Kidney epithelial cell (primary cell): ENCODE measurements around the gene PAN2. TPM values are rescaled to one million over a fixed set of nuclear protein-coding genes. Genes with fewer than 3 reads are reported as not detected.
"Not testable (repeated sequence)": the region's sequence is repeated elsewhere in the genome, so short reads cannot be mapped to it uniquely, and the experiment has no call there.

Experiments used
- DNase-seq: peaks from one replicate; pipeline ENCODE4 v3.0.0-alpha.2; 2010; ENCODE audit warnings: low read depth
- H3K27me3 ChIP-seq: 2 replicates; pipeline ENCODE4 v1.6.0; 2011; ENCODE audit warnings: low read length; ENCODE audit not compliant: control insufficient read depth, insufficient read depth
- H3K36me3 ChIP-seq: 2 replicates; pipeline ENCODE4 v1.5.1; 2011; ENCODE audit warnings: low read length; ENCODE audit not compliant: control insufficient read depth, insufficient read depth
- H3K4me3 ChIP-seq: 2 replicates; pipeline ENCODE4 v1.5.1; 2011; ENCODE audit warnings: low read depth, mild to moderate bottlenecking, control low read depth, low read length
- total RNA-seq: library from RNA; depleted of rRNA; stranded (reverse); fragments of >200 nt; gene quantifications from 2 replicates; pipeline ENCODE4 v1.2.3, GENCODE V29; 2015
- TF ChIP-seq, protein P1 (sequence below): IDR thresholded peaks from 2 replicates; pipeline ENCODE4 v1.5.1; 2011; ENCODE audit warnings: mild to moderate bottlenecking, moderate library complexity, low read length, control low read depth, inconsistent platforms; ENCODE audit not compliant: insufficient read depth, poor library complexity, severe bottlenecking

The PAN2 gene
- total RNA-seq, 1 donor from 2014 or later = 21.6 TPM

GRCh38 chr12:56336361-56337167 is 2.8 kb upstream of the PAN2 start:
- DNase-seq = no peak
- Histone ChIP-seq H3K27me3 (no peaks in the 10 kb centered on the region), H3K36me3 (no peaks in the 10 kb centered on the region), H3K4me3 (no peak overlapping the region)
- TF ChIP-seq, protein P1, sequence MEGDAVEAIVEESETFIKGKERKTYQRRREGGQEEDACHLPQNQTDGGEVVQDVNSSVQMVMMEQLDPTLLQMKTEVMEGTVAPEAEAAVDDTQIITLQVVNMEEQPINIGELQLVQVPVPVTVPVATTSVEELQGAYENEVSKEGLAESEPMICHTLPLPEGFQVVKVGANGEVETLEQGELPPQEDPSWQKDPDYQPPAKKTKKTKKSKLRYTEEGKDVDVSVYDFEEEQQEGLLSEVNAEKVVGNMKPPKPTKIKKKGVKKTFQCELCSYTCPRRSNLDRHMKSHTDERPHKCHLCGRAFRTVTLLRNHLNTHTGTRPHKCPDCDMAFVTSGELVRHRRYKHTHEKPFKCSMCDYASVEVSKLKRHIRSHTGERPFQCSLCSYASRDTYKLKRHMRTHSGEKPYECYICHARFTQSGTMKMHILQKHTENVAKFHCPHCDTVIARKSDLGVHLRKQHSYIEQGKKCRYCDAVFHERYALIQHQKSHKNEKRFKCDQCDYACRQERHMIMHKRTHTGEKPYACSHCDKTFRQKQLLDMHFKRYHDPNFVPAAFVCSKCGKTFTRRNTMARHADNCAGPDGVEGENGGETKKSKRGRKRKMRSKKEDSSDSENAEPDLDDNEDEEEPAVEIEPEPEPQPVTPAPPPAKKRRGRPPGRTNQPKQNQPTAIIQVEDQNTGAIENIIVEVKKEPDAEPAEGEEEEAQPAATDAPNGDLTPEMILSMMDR = no peak

GRCh38 chr12:56335527-56335926 is 1.7 kb upstream of the PAN2 start:
- H3K36me3 ChIP-seq, DNase-seq, H3K4me3 ChIP-seq, H3K27me3 ChIP-seq: not testable (repeated sequence)

GRCh38 chr12:56334490-56334793 is 642 bp upstream of the PAN2 start:
- Histone ChIP-seq H3K27me3 (no peaks in the 10 kb centered on the region), H3K4me3 (peak overlapping the region; percentile 56), H3K36me3 (no peaks in the 10 kb centered on the region)
- TF ChIP-seq, protein P1 = no peak
- DNase-seq = no peak

- no peaks in the 10 kb centered on the region for H3K36me3 ChIP-seq
- H3K27me3 ChIP-seq = no peaks in the 10 kb centered on the region
- TF ChIP-seq, protein P1 = no peak
- H3K4me3 ChIP-seq = peak overlapping the region; percentile 56
- no peak for DNase-seq
These were observed 562 bp downstream of the PAN2 start for GRCh38 chr12:56333197-56333678.

- DNase-seq = no peak
- peak overlapping the region; percentile 56 for H3K4me3 ChIP-seq
- TF ChIP-seq, protein P1 = no peak
- H3K27me3 ChIP-seq = no peaks in the 10 kb centered on the region
- H3K36me3 ChIP-seq = no peaks in the 10 kb centered on the region
These were observed 1.1 kb downstream of the PAN2 start for GRCh38 chr12:56332512-56333196.

DNA sequence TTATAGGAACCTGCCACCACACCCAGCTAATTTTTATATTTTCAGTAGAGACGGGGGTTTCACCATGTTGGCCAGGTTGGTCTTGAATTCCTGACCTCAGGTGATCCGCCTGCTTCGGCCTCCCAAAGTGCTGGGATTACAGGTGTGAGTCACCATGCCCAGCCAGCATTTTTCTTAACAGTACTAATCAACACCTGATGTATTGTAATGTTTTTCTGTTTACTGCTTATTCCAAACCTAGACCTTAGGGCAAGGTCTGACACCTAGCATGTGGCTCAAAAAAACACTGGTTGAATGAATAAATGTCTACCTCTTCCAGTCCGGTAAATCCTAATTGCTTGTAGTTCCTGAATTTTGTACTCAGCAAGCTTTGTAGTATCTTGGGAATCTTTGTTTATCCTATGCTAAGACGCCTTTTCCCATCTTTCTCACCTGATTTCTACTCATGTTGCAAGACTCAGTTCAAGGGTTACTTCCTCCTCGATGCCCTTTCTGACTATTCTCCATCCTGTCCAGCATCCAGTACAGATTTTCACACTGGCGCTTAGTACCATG is 2.8 kb downstream of the PAN2 start:
- Histone ChIP-seq H3K36me3 (no peaks in the 10 kb centered on the region), H3K4me3 (no peak overlapping the region), H3K27me3 (no peaks in the 10 kb centered on the region)
- no peak for DNase-seq
- TF ChIP-seq, protein P1 = no peak
